T follicular helper cell (primary cell): ENCODE results near the gene PCBP3.

Experiments
- DNase-seq: peaks from one replicate; pipeline ENCODE4 v3.0.0-alpha.2; 2020; ENCODE audit warnings: low read depth

The PCBP3 gene

GRCh38 chr21:45982092-45982757 lies 338.7 kb downstream of the PCBP3 start:
- no peak for DNase-seq

- no peak for DNase-seq
Measured at GRCh38 chr21:45982758-45983648, 339.5 kb downstream of the PCBP3 start.

- no peak for DNase-seq
Measured at GRCh38 chr21:45983649-45983965, 340.1 kb downstream of the PCBP3 start.

- DNase-seq: no peak
Measured at GRCh38 chr21:45983981-45984551, 340.5 kb downstream of the PCBP3 start.

GRCh38 chr21:45984584-45985095 lies 341.1 kb downstream of the PCBP3 start:
- DNase-seq: no peak

GRCh38 chr21:45985471-45986315 lies 342.2 kb downstream of the PCBP3 start:
- DNase-seq: no peak

- no peak for DNase-seq
Measured at GRCh38 chr21:45986316-45987051, 343.0 kb downstream of the PCBP3 start.

GRCh38 chr21:45987121-45987711 lies 343.7 kb downstream of the PCBP3 start:
- DNase-seq: no peak

GRCh38 chr21:45988366-45989347 lies 345.1 kb downstream of the PCBP3 start:
- DNase-seq: no peak

- DNase-seq: no peak
Measured at GRCh38 chr21:45989355-45990048, 346.0 kb downstream of the PCBP3 start.

- DNase-seq: no peak
Measured at GRCh38 chr21:45990049-45990711, 346.7 kb downstream of the PCBP3 start.

GRCh38 chr21:45990741-45991605 lies 347.4 kb downstream of the PCBP3 start:
- no peak for DNase-seq

- no peak for DNase-seq
Measured at GRCh38 chr21:45991606-45992300, 348.2 kb downstream of the PCBP3 start.
